MCF 10A (cell line): ENCODE results near the gene MMAA. TPM values are rescaled to one million over a fixed set of nuclear protein-coding genes. Genes with fewer than 3 reads are reported as not detected.
"Not testable (repeated sequence)": the region's sequence is repeated elsewhere in the genome, so short reads cannot be mapped to it uniquely, and the experiment has no call there.

Experiments used
- BruUV-seq: library from RNA; stranded (reverse); fragments of 400-500 nt; replicated peaks from 2 replicates; lab custom pipeline; 2021; lab: Mats Ljungman, UMichigan
- CTCF ChIA-PET: fragments of 300-600 bp; sonication (Branson Sonifier 250); formaldehyde crosslinking; extraction: SDS; loops from one replicate; lab custom pipeline; 2021; ENCODE audit warnings: antibody characterized with exemption, inconsistent platforms; lab: Yijun Ruan, JAX
- POLR2A ChIA-PET: fragments of 300-600, 350-650 bp; sonication (Branson Sonifier 250); formaldehyde crosslinking; extraction: SDS; loops from one replicate; lab custom pipeline; 2020; ENCODE audit warnings: antibody characterized with exemption, inconsistent platforms; lab: Yijun Ruan, JAX
- DNase-seq: peaks from one replicate; pipeline ENCODE4 v3.0.0-alpha.2; 2018; ENCODE audit not compliant: unreplicated experiment
- H3K27ac Mint-ChIP-seq: one replicate; pipeline ENCODE4 v1.8.0; 2022; ENCODE audit warnings: mild to moderate bottlenecking, low read depth, mixed read lengths; ENCODE audit not compliant: unreplicated experiment
- H3K27me3 Mint-ChIP-seq: one replicate; pipeline ENCODE4 v1.8.0; 2022; ENCODE audit warnings: mixed read lengths; ENCODE audit not compliant: insufficient read depth, unreplicated experiment
- H3K36me3 Mint-ChIP-seq: one replicate; pipeline ENCODE4 v1.8.0; 2022; ENCODE audit warnings: mild to moderate bottlenecking, moderate library complexity, mixed read lengths; ENCODE audit not compliant: insufficient read depth, unreplicated experiment
- H3K4me1 Mint-ChIP-seq: one replicate; pipeline ENCODE4 v1.8.0; 2022; ENCODE audit warnings: mixed read lengths; ENCODE audit not compliant: insufficient read depth, unreplicated experiment
- H3K4me3 Mint-ChIP-seq: one replicate; pipeline ENCODE4 v1.8.0; 2022; ENCODE audit warnings: mild to moderate bottlenecking, moderate library complexity, mixed read lengths; ENCODE audit not compliant: unreplicated experiment
- H3K9me3 Mint-ChIP-seq: one replicate; pipeline ENCODE4 v1.8.0; 2022; ENCODE audit warnings: mixed read lengths; ENCODE audit not compliant: unreplicated experiment
- intact Hi-C: fragments of 100-400 bp; cut with micrococcal nuclease; formaldehyde crosslinking; loops from 2 replicates; pipeline ENCODE4 v1.14.1; 2022
- total RNA-seq: library from RNA; stranded (reverse); gene quantifications from 2 replicates; pipeline ENCODE4 v1.2.3, GENCODE V29; 2022
- TF ChIP-seq, protein P1 (sequence below): fragments of 200-600 bp; IDR thresholded peaks from one replicate; pipeline ENCODE4 v1.8.0; 2022; ENCODE audit warnings: antibody characterized with exemption, mild to moderate bottlenecking; ENCODE audit not compliant: unreplicated experiment

Gene MMAA
- total RNA-seq, 1 experiment from 2014 or later = 9.7 TPM

DNA sequence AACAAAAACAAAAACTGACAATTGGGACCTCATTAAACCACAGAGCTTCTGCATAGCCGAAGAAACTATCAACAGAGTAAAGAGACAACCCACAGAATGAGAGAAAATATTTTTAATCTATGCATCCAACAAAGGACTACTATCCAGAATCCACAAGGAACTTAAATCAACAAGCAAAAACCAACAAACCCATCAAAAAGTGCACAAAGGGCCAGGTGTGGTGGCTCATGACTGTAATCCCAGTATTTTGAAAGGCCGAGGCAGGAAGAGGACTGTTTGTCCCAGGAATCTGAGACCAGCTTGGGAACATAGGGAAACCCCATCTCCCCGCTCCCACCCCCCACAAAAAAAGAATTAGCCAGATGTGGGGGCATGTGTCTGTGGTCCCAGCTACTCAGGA is 71.4 kb downstream of the MMAA start:
- intact Hi-C loops = no loop called here
- ChIA-PET POLR2A (no interaction called here), CTCF (interaction anchor here (0.8 to 1.5 kb wide), 2 partner anchors 67 to 74 kb away, joined by 3 read pairs; no protein-coding TSS in a partner anchor)
- TF ChIP-seq, protein P1, sequence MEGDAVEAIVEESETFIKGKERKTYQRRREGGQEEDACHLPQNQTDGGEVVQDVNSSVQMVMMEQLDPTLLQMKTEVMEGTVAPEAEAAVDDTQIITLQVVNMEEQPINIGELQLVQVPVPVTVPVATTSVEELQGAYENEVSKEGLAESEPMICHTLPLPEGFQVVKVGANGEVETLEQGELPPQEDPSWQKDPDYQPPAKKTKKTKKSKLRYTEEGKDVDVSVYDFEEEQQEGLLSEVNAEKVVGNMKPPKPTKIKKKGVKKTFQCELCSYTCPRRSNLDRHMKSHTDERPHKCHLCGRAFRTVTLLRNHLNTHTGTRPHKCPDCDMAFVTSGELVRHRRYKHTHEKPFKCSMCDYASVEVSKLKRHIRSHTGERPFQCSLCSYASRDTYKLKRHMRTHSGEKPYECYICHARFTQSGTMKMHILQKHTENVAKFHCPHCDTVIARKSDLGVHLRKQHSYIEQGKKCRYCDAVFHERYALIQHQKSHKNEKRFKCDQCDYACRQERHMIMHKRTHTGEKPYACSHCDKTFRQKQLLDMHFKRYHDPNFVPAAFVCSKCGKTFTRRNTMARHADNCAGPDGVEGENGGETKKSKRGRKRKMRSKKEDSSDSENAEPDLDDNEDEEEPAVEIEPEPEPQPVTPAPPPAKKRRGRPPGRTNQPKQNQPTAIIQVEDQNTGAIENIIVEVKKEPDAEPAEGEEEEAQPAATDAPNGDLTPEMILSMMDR = no peak
- H3K27me3 Mint-ChIP-seq = no peaks in the 10 kb centered on the region
- no peaks in the 10 kb centered on the region for H3K9me3 Mint-ChIP-seq
- no peaks in the 10 kb centered on the region for H3K36me3 Mint-ChIP-seq
- H3K27ac Mint-ChIP-seq = no peak overlapping the region
- BruUV-seq = no TSS peak
- no peaks in the 10 kb centered on the region for H3K4me1 Mint-ChIP-seq
- no peak overlapping the region for H3K4me3 Mint-ChIP-seq
- no peak for DNase-seq

DNA sequence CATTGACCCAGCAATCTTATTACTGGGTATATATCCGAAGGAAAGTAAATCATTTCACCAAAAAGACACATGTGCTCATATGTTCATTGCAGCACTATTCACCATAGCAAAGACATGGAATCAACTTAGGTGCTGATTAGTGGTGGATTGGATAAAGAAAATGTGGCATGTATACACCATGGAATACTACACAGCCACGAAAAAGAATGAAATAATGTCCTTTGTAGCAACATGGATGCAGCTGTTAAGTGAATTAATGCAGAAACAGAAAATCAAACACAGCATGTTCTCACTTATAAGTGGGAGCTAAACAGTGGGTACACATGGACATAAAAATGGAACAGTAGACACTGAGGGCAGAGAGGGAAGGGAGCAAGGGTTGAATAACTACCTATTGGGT is 72.2 kb downstream of the MMAA start:
- CTCF ChIA-PET = interaction anchor here (0.7 kb wide), 1 partner anchor 84 kb away, joined by 3 read pairs; no protein-coding TSS in a partner anchor
- DNase-seq, H3K36me3 Mint-ChIP-seq, BruUV-seq, H3K4me1 Mint-ChIP-seq, POLR2A ChIA-PET, H3K9me3 Mint-ChIP-seq, H3K27ac Mint-ChIP-seq, H3K4me3 Mint-ChIP-seq, H3K27me3 Mint-ChIP-seq, intact Hi-C loops: not testable (repeated sequence)

DNA sequence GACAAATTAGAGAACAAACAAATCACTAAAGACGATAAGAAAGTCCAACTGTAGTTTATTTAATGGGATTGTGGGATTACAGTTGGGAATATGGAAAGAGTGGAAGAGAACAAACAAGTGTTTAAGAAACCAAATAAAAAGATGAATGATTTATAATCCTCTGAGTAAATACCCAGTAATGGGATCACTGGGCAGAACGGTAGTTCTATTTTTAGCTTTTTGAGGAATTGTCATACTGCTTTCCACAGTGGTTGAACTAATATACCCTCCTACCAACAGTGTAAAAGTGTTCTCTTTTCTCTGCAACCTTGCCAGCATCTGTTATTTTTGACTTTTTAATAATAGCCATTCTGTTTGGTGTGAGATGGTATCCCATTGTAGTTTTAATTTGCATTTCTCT is 75.7 kb downstream of the MMAA start:
- DNase-seq = no peak
- H3K9me3 Mint-ChIP-seq = no peaks in the 10 kb centered on the region
- POLR2A ChIA-PET = no interaction called here
- intact Hi-C loops = no loop called here
- no peaks in the 10 kb centered on the region for H3K36me3 Mint-ChIP-seq
- no peaks in the 10 kb centered on the region for H3K4me1 Mint-ChIP-seq
- TF ChIP-seq, protein P1 = no peak
- no peak overlapping the region for H3K27ac Mint-ChIP-seq
- H3K27me3 Mint-ChIP-seq = no peaks in the 10 kb centered on the region
- CTCF ChIA-PET = interaction anchor here (1.0 kb wide), 1 partner anchor 17 kb away, joined by 4 read pairs; no protein-coding TSS in a partner anchor
- no peak overlapping the region for H3K4me3 Mint-ChIP-seq
- BruUV-seq = no TSS peak

DNA sequence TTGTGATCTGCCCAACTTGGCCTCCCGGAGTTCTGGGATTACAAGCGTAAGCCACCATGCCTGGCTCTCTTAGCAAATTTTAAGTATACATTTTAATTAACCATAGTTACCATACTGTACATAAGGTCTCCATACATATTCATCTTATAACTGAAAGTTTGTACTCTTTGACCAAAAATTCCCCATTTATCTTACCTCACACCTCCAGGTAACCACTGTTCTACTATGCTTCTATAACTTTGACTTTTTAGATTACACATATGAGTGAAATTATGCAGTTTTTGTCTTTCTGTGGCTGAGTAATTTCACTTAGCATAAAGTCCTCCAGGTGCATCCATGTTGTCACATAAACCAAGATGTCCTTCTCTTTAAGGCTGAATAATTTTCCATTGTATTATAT is 78.1 kb downstream of the MMAA start:
- intact Hi-C loops = no loop called here
- Mint-ChIP-seq H3K27ac (no peak overlapping the region), H3K27me3 (no peaks in the 10 kb centered on the region), H3K4me3 (no peak overlapping the region), H3K36me3 (no peaks in the 10 kb centered on the region), H3K9me3 (no peaks in the 10 kb centered on the region), H3K4me1 (no peaks in the 10 kb centered on the region)
- DNase-seq = no peak
- TF ChIP-seq, protein P1 = no peak
- ChIA-PET POLR2A (no interaction called here), CTCF (interaction anchor here (0.7 to 1.5 kb wide), 2 partner anchors 145 to 242 kb away, joined by 3 read pairs; partner anchors contain the start of gene ZNF827)
- no TSS peak for BruUV-seq
